Uterus (tissue), 2 donors: ENCODE data around the gene SV2A.
A peak's percentile ranks its signal among the peaks of the same experiment; 100 is the strongest.

Experiments
- CTCF ChIP-seq, 4 experiments: fragments of 200-600 bp in 2 of 4; fragments of 450-650 bp in 2 of 4; sonication (generic) in 2 of 4; IDR thresholded peaks; one replicate each; pipeline ENCODE4 v1.5.1; 2016 to 2019; ENCODE audit warnings: antibody characterized with exemption in 4 of 4, mild to moderate bottlenecking in 2 of 4, moderate library complexity in 1 of 4
- POLR2A ChIP-seq, 2 donors: fragments of 450-650 bp; IDR thresholded peaks; one replicate each; pipeline ENCODE4 v1.6.1; 2016; ENCODE audit warnings: antibody characterized with exemption in 2 of 2, mild to moderate bottlenecking in 1 of 2, moderate library complexity in 1 of 2

- TF ChIP-seq CTCF (IDR thresholded peaks at IDR 0.05) (peak in 1 of 4 experiments; percentile 40), POLR2A (IDR thresholded peaks at IDR 0.05) (peak; percentile 99)
Measured at GRCh38 chr1:149886396-149887195, 31.0 kb downstream of the SV2A start.
